ENCODE data around the gene SEMA4A. TPM values are rescaled to one million over a fixed set of nuclear protein-coding genes. Genes with fewer than 3 reads are reported as not detected.

Gene SEMA4A
- total RNA-seq, 3 donors from 2014 or later: 1.4 to 21.5 (median 9.2) TPM

DNA sequence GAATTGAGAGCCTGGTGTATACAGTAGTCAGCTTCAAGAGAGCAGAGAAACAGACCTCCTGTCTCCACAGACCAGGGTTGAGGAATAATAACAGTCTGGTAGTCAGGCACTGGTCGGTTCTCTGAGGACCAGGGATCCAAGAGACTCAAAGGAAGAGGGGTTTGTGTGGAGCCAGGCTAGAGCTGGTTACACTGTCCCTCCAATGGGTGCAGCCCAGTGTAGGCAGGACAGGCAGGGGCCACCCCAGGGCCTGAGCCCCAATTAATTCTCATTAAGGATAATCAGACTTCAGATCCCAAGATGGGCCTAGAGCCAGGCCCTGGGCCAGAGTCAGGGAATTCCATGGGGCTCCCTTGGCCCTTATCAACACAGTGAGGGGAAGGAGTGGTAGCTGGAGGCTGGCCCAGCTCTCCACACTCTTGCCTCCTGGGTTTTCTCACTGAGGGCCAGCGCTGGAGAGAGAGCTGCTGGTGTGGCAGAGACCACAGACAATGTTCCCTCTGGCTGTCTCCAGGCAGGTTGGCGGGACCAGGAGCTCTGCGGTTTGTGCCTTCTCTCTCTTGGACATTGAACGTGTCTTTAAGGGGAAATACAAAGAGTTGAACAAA, 9.1 kb downstream of the SEMA4A start:
- intact Hi-C loops (cut with DNase I; ENCODE audit: low total_unique reads): no loop called here
- DNase-seq (ENCODE audit: low spot score in 2 of 2): no peak

DNA sequence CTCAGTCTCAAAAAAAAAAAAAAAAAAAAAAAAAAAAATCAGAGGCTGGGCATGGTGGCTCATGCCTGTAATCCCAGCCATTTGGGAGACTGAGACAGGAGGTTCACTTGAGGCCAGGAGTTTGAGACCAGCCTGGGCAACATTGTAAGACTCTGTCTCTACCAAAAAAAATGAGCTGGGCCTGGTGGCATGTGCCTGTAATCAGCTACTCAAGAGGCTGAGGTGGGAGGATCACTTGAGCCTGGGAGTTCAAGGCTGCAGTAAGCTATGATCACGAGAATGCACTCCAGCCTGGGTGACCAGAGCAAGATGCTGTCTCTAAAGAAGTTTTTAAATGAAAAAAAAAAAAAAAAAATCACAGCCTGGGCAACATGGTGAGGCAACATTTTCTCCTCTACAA, 10.3 kb downstream of the SEMA4A start:
- intact Hi-C loops (cut with DNase I; ENCODE audit: low total_unique reads): no loop called here
- TF ChIP-seq POLR2A (IDR thresholded peaks at IDR 0.05) (no peak), POLR2AphosphoS5 (IDR thresholded peaks at IDR 0.05) (no peak)
- TF ChIP-seq, protein P1, sequence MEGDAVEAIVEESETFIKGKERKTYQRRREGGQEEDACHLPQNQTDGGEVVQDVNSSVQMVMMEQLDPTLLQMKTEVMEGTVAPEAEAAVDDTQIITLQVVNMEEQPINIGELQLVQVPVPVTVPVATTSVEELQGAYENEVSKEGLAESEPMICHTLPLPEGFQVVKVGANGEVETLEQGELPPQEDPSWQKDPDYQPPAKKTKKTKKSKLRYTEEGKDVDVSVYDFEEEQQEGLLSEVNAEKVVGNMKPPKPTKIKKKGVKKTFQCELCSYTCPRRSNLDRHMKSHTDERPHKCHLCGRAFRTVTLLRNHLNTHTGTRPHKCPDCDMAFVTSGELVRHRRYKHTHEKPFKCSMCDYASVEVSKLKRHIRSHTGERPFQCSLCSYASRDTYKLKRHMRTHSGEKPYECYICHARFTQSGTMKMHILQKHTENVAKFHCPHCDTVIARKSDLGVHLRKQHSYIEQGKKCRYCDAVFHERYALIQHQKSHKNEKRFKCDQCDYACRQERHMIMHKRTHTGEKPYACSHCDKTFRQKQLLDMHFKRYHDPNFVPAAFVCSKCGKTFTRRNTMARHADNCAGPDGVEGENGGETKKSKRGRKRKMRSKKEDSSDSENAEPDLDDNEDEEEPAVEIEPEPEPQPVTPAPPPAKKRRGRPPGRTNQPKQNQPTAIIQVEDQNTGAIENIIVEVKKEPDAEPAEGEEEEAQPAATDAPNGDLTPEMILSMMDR (IDR thresholded peaks at IDR 0.05): no peak
- no peak for DNase-seq (ENCODE audit: low spot score in 2 of 2)

More for the DNA sequence above, 9.1 kb downstream of the SEMA4A start:
- Histone ChIP-seq H3K9me3 (no peaks in the 10 kb centered on the region), H3K36me3 (no peaks in the 10 kb centered on the region), H3K4me3 (no peak overlapping the region), H3K4me1 (no peaks in the 10 kb centered on the region), H3K27ac (peak overlapping the region; percentile 74 to 94), H3K27me3 (no peaks in the 10 kb centered on the region)
- TF ChIP-seq POLR2AphosphoS5 (IDR thresholded peaks at IDR 0.05) (no peak), POLR2A (IDR thresholded peaks at IDR 0.05) (no peak)
- TF ChIP-seq, protein P1 (IDR thresholded peaks at IDR 0.05): no peak

DNA sequence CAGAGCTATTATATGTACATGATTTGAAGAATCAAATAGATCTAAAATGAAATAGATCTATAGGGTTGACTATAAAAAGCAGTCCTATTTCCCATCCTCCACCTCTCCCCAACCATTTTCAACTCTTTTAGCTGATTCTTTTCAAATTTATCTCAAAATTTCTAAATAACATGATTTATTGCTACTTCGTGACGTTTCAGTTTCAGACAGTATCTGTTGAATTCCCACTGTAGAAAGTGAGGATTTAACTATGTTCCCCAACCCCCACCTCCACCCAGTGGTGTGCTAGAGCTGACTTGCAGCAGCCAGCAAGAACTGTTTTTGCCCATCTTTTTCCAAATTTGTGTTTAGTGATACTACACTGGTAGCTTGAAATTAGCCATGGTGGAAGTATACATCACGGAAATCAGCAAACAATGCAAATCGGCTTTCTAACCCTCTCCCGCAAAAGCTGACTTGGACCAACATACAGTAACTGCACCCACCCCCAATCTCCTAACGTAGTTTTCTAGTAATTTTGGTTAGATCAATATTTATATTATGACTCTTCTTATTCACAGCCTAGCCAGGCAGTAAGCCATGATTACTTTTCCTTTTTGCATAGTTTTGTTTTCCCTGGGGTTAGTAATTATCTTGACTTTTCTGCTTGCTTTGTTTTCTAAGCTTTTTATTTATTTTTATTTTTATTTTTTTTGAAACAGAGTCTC, 10.9 kb downstream of the SEMA4A start:
- intact Hi-C loops (cut with DNase I; ENCODE audit: low total_unique reads): no loop called here
- no peaks in the 10 kb centered on the region for H3K27me3 ChIP-seq
- H3K4me3 ChIP-seq: no peak overlapping the region
- DNase-seq (ENCODE audit: low spot score in 2 of 2): no peak
- H3K9me3 ChIP-seq: no peaks in the 10 kb centered on the region
- TF ChIP-seq POLR2AphosphoS5 (IDR thresholded peaks at IDR 0.05) (no peak), POLR2A (IDR thresholded peaks at IDR 0.05) (no peak)
- TF ChIP-seq, protein P1 (IDR thresholded peaks at IDR 0.05): no peak
- no peak overlapping the region for H3K27ac ChIP-seq
- H3K36me3 ChIP-seq: no peaks in the 10 kb centered on the region
- no peaks in the 10 kb centered on the region for H3K4me1 ChIP-seq

More for the DNA sequence above, 10.3 kb downstream of the SEMA4A start:
- no peaks in the 10 kb centered on the region for H3K27me3 ChIP-seq
- H3K27ac ChIP-seq: no peak overlapping the region
- no peaks in the 10 kb centered on the region for H3K4me1 ChIP-seq
- no peak overlapping the region for H3K4me3 ChIP-seq
- no peaks in the 10 kb centered on the region for H3K9me3 ChIP-seq
- no peaks in the 10 kb centered on the region for H3K36me3 ChIP-seq

DNA sequence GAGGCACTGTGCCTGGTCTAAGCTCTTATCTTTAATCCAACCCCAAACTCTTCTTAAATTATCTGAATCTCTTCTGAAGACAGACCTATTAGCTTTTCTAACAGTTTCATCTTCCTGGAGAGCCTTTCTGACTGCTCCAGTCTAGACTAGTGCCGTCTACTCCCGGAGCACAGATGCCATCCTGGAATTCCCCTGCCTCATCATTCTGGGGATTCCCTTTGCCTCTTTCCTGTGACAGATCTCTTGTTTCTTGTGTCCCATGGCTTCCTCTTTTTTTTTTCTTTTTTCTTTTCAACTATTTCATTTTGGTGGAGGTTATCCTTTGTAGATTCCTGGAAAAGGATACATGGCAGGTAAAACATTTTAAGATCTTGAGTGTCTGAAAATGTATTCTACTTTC, 11.7 kb downstream of the SEMA4A start:
- Histone ChIP-seq H3K4me1 (no peaks in the 10 kb centered on the region), H3K27ac (no peak overlapping the region), H3K4me3 (no peak overlapping the region), H3K27me3 (no peaks in the 10 kb centered on the region), H3K9me3 (no peaks in the 10 kb centered on the region), H3K36me3 (no peaks in the 10 kb centered on the region)
- no peak for TF ChIP-seq POLR2A (IDR thresholded peaks at IDR 0.05)
- TF ChIP-seq, protein P1 (IDR thresholded peaks at IDR 0.05): no peak
- TF ChIP-seq POLR2AphosphoS5 (IDR thresholded peaks at IDR 0.05): no peak
- intact Hi-C loops (cut with DNase I; ENCODE audit: low total_unique reads): no loop called here
- no peak for DNase-seq (ENCODE audit: low spot score in 2 of 2)

DNA sequence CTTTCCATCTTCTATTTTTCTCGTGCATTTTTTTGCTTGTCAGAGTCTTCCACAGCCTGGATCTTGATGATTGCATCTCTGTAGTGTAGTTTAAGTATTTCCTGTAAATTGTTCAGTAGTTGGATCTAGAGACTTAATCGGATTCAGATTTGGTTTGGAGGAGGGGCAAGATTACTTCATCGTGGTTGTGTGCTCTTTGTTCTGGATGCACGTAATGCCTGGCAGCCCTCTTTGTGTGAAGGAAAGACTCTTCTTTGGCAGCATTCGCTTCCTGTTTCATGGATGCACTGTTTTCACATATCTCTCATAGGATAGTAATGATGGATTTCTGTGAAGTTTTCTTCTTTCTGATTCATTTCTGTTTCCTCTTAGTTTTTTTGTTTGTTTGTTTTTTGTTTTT, 14.2 kb downstream of the SEMA4A start:
- no peaks in the 10 kb centered on the region for H3K9me3 ChIP-seq
- no peaks in the 10 kb centered on the region for H3K27me3 ChIP-seq
- no peak overlapping the region for H3K27ac ChIP-seq
- H3K4me1 ChIP-seq: no peaks in the 10 kb centered on the region
- TF ChIP-seq POLR2A (IDR thresholded peaks at IDR 0.05) (no peak), POLR2AphosphoS5 (IDR thresholded peaks at IDR 0.05) (no peak)
- TF ChIP-seq, protein P1 (IDR thresholded peaks at IDR 0.05): no peak
- no peak overlapping the region for H3K4me3 ChIP-seq
- no peaks in the 10 kb centered on the region for H3K36me3 ChIP-seq
- intact Hi-C loops (cut with DNase I; ENCODE audit: low total_unique reads): no loop called here
- DNase-seq (ENCODE audit: low spot score in 2 of 2): no peak
